ENCODE results near the gene AHNAK2.

The AHNAK2 gene

DNA sequence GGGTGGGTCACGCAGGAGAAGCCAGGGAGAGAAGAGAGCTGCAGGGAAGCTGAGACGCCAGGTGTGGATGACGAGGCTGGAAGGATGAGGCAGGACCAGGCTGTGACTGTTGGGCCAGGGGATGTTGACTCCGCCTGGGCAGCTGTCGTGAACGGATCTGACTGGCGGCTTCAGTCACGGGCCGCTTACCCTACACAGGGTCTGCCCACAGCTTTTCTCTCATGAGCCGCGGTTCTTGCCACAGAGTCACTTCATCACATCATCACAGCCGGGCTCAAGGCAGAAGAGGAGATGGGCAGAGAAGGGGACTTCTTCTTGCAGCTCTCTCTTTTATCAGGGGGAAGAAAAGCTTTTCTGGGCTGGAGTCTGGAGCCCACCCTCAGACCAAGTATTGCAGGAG lies 15.1 kb upstream of the AHNAK2 start:
- H3K4me3 ChIP-seq (ENCODE audit: low read length): no peak overlapping the region
- TF ChIP-seq, protein P1, sequence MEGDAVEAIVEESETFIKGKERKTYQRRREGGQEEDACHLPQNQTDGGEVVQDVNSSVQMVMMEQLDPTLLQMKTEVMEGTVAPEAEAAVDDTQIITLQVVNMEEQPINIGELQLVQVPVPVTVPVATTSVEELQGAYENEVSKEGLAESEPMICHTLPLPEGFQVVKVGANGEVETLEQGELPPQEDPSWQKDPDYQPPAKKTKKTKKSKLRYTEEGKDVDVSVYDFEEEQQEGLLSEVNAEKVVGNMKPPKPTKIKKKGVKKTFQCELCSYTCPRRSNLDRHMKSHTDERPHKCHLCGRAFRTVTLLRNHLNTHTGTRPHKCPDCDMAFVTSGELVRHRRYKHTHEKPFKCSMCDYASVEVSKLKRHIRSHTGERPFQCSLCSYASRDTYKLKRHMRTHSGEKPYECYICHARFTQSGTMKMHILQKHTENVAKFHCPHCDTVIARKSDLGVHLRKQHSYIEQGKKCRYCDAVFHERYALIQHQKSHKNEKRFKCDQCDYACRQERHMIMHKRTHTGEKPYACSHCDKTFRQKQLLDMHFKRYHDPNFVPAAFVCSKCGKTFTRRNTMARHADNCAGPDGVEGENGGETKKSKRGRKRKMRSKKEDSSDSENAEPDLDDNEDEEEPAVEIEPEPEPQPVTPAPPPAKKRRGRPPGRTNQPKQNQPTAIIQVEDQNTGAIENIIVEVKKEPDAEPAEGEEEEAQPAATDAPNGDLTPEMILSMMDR (conservative IDR thresholded peaks at IDR 0.05; ENCODE audit: low read depth, low read length): no peak
- DNase-seq (ENCODE audit: low read depth): no peak

DNA sequence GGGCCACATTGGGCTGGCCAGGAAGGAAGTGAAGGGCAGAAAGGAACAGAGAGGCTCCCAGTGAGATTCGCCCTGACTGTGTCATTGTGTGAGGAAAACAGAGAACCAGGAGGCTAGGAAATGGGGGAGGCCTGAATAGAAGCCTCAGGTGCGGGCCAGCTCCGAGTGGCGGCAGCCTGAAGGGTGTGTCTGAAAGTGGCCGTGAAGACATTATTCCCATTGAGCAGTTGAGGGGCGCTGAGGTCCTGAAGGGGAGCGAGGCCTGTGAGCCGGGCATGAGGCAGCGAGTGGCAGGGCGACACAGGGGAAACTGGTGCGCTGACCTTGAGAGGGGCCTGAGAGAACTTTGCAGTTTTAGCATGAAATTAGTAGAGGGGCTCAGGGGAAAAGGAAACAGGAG lies 14.3 kb upstream of the AHNAK2 start:
- TF ChIP-seq, protein P1 (conservative IDR thresholded peaks at IDR 0.05; ENCODE audit: low read depth, low read length): no peak
- DNase-seq (ENCODE audit: low read depth): no peak
- no peak overlapping the region for H3K4me3 ChIP-seq (ENCODE audit: low read length)

DNA sequence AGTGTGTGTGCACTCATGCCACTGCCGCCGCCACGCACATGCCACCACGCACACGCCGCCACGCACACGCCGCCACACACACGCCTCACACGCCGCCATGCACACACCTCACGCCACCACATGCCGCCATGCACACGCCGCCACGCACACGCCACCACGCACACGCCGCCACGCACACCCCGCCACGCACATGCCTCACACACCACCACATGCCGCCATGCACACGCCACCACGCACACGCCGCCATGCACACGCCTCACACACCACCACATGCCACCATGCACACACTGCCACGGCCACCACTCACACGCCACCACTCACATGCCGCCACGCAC lies 13.7 kb upstream of the AHNAK2 start:
- no peak for DNase-seq (ENCODE audit: low read depth)
- H3K4me3 ChIP-seq (ENCODE audit: low read length): no peak overlapping the region
- TF ChIP-seq, protein P1 (conservative IDR thresholded peaks at IDR 0.05; ENCODE audit: low read depth, low read length): no peak

DNA sequence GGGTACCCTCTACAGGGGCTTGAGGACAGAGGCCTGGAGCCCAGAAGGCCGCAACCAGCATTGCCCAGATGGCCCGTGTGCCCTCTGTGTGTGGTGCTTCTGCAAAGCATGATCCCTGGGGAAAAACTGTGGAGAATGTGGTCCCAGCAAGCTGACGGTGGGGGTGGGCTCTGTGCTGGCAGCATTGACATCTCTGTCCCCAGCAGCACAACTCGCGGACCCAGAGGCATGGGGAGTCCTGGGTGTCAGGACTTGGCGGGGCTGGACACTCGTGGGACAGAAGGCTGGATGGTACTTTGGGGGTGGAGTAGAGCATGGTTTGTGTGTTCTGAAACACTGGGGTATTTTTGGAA lies 11.8 kb upstream of the AHNAK2 start:
- no peak for DNase-seq (ENCODE audit: low read depth)
- no peak overlapping the region for H3K4me3 ChIP-seq (ENCODE audit: low read length)
- TF ChIP-seq, protein P1 (conservative IDR thresholded peaks at IDR 0.05; ENCODE audit: low read depth, low read length): no peak

DNA sequence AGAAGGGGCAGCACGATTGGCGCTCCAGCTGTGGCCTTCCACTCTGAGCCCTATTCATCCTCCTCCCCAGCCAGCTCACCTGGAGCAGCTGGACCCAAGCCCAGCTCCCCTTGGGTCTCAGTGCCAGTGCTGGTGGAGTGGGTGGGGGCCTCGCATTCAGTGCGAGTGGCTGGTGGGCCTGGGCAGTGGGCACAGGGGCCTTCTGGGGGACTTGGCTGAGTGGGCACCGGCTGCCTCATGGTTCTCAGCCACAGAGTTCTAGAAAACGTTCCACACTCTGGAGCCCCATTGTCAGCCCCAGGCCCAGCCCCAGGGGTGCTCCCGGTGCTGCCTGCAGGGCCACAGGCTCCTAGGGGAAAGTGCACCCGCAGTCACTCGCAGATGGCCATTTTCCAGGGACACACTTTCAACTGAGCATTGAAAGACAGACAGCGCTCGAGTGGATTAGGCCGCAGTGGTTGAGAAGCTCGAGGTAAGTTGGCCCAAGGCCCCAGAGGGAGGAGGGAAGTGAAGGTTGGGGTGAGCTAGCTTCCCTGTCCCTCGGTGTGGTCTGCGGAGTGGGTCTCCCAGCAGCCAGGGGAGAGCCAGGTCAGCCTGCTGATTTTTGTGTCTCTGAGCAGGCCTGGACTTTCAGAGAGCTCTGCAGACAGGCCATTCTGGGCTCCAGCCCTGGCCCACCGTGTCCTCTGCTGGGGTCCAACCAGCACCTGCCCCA lies 11.2 kb upstream of the AHNAK2 start:
- H3K4me3 ChIP-seq (ENCODE audit: low read length): no peak overlapping the region
- DNase-seq (ENCODE audit: low read depth): no peak
- TF ChIP-seq, protein P1 (conservative IDR thresholded peaks at IDR 0.05; ENCODE audit: low read depth, low read length): no peak

DNA sequence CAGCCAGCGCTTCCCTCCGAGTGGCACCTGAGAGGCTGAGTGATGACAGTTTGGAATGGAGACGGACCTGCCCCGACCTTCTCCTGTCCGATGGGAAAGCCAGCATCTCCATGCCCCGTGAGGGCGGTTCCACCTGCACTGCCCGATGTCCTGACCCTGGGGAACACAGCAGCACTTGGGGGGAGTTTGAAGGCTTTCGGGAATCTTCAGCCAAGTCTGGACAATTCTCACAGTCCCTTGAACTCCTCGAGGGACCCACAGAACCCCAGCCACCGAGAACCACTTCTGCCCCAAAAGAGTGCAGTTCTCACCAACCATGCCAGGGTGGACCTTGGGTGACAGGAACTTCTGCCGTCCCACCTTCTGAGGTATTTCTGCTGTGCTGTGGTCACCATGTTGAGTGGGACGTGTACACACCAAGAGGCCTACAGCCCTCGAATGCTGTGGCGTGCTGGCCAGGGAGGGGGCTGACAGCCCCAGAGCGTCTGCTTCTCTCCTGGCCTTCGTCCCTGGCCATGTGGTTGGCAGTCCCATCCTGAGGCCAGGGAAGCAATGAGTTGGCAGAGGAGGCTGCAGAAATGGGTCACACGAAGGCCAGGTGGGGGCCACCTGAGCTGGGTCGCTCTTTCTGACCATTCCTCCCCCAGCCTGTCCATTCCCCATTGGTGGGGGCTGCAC lies 8.5 kb upstream of the AHNAK2 start:
- peak overlapping the region; percentile 67 for H3K4me3 ChIP-seq (ENCODE audit: low read length)
- TF ChIP-seq, protein P1 (conservative IDR thresholded peaks at IDR 0.05; ENCODE audit: low read depth, low read length): no peak
- no peak for DNase-seq (ENCODE audit: low read depth)
